ENCODE data around the gene RHOG. TPM values are rescaled to one million over a fixed set of nuclear protein-coding genes. Genes with fewer than 3 reads are reported as not detected.
A peak's percentile ranks its signal among the peaks of the same experiment; 100 is the strongest.

The RHOG gene
- total and polyA plus RNA-seq, 8 donors: 9.0 to 27.5 (median 14.0) TPM

DNA sequence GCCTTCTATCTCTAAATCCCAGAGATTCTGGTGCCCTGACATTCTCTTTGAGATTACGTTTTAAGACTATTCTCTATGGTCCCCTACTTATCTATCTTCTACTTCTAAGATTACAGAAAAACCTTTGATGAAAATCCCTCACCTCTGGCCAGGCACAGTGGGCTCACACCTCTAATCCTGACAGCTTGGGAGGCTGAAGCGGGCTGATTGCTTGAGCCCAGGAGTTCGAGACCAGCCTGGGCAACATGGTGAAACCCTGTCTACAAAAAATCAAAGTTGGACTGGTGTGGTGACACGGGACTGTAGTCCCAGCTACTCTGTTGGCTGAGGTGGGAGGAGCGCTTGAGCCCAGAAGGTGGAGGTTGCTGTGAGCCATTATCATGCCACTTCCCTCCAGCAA is 57.8 kb downstream of the RHOG start:
- TF ChIP-seq CTCF (IDR thresholded peaks at IDR 0.05): no peak
- DNase-seq: no peak

GRCh38 chr11:3781423-3781822 is 59.3 kb downstream of the RHOG start:
- peak overlapping the region in 2 of 4 donors; percentile 9 to 31 for H3K27ac ChIP-seq
- H3K36me3 ChIP-seq: peaks cover 0 to 32% (median 4%) of the 10 kb centered on the region in 3 donors
- H3K27me3 ChIP-seq: no peaks in the 10 kb centered on the region
- ATAC-seq (peak in 3 of 4 donors; percentile 30 to 51 (median 40)), FAIRE-seq (no peak), DNase-seq (no peak)
- intact Hi-C loops (cut with DNase I): loop anchor here in 1 of 3 donors (10.0 kb wide), 1 partner anchor 57 kb away; no protein-coding TSS in a partner anchor
- TF ChIP-seq CTCF (IDR thresholded peaks at IDR 0.05): no peak
- H3K9me3 ChIP-seq: no peaks in the 10 kb centered on the region
- no peak overlapping the region for H3K4me3 ChIP-seq
- peaks cover 0 to 12% (median 10%) of the 10 kb centered on the region in 3 donors for H3K4me1 ChIP-seq
- 25% methylated on average over 2 of the region's 2 CpGs for WGBS, 2 donors

More for the DNA sequence above, 57.8 kb downstream of the RHOG start:
- intact Hi-C loops (cut with DNase I): loop anchor here in 1 of 3 donors (10.0 kb wide), 1 partner anchor 58 kb away; no protein-coding TSS in a partner anchor
- no peaks in the 10 kb centered on the region for H3K9me3 ChIP-seq
- no peak overlapping the region for H3K4me3 ChIP-seq
- peaks cover 0 to 12% (median 10%) of the 10 kb centered on the region in 3 donors for H3K4me1 ChIP-seq
- no peak overlapping the region for H3K27ac ChIP-seq
- no peaks in the 10 kb centered on the region for H3K27me3 ChIP-seq
- H3K36me3 ChIP-seq: peaks cover 0 to 18% (median 4%) of the 10 kb centered on the region in 3 donors
- WGBS, 2 donors: 86 to 87% methylated on average over 5 of the region's 5 CpGs
- ATAC-seq (no peak), FAIRE-seq (no peak)

Other genes with a start within 250 kb of the RHOG start
- gene ART5, start 199.0 kb downstream of the RHOG start, total RNA-seq: under 1 TPM in 4 of 6 donors, not detected in 2; 0.14 to 0.51 (median 0.23) TPM
- gene ART5, start 199.0 kb downstream of the RHOG start, polyA plus RNA-seq: under 1 TPM; 0.11 to 0.26 TPM
- not detected for gene ART1, start 195.8 kb downstream of the RHOG start, total RNA-seq
- gene ART1, start 195.8 kb downstream of the RHOG start, polyA plus RNA-seq: not detected
- gene CHRNA10, start 169.6 kb downstream of the RHOG start, total RNA-seq: under 1 TPM; 0.35 to 0.70 (median 0.49) TPM
- 1 to 10 TPM; 1.8 to 3.1 TPM for gene CHRNA10, start 169.6 kb downstream of the RHOG start, polyA plus RNA-seq
- gene NUP98, start 43.4 kb downstream of the RHOG start, total RNA-seq: 10 to 100 TPM; 21.2 to 38.0 (median 27.0) TPM
- gene NUP98, start 43.4 kb downstream of the RHOG start, polyA plus RNA-seq: 10 to 100 TPM; 12.2 to 18.7 TPM
- 10 to 100 TPM; 13.5 to 21.4 (median 17.2) TPM for gene PGAP2, start 32.4 kb downstream of the RHOG start, total RNA-seq
- 10 to 100 TPM; 18.6 to 32.9 TPM for gene PGAP2, start 32.4 kb downstream of the RHOG start, polyA plus RNA-seq
- gene STIM1, start 14.7 kb upstream of the RHOG start, total RNA-seq: 10 to 100 TPM; 17.0 to 28.9 (median 20.4) TPM
- gene STIM1, start 14.7 kb upstream of the RHOG start, polyA plus RNA-seq: 10 to 100 TPM; 10.2 to 13.3 TPM